ENCODE results near the gene NHSL2. TPM values are rescaled to one million over a fixed set of nuclear protein-coding genes. Genes with fewer than 3 reads are reported as not detected.

The NHSL2 gene
- total RNA-seq, 1 experiment from 2014 or later, result 0.36 TPM

GRCh38 chrX:71996826-71997225, 86.2 kb downstream of the NHSL2 start:
- Histone ChIP-seq H3K27ac (ENCODE audit: low read length) (no peak overlapping the region), H3K36me3 (ENCODE audit: control insufficient read depth, insufficient read depth, low read length) (no peaks in the 10 kb centered on the region), H3K4me1 (ENCODE audit: control insufficient read depth, insufficient read depth, low read length) (no peaks in the 10 kb centered on the region), H3K9me3 (ENCODE audit: control insufficient read depth, insufficient read depth, low read depth, low read length) (no peaks in the 10 kb centered on the region), H3K27me3 (ENCODE audit: control insufficient read depth, insufficient read depth, low read length) (no peaks in the 10 kb centered on the region), H3K4me3 (ENCODE audit: low read depth in 2 of 2, low read length in 2 of 2) (no peak overlapping the region)
- TF ChIP-seq REST (IDR thresholded peaks at IDR 0.05; ENCODE audit: insufficient read depth in 1 of 2, low read depth in 2 of 2, low read length in 1 of 2) (no peak), TCF7L2 (IDR thresholded peaks at IDR 0.05; ENCODE audit: low read depth, low read length) (no peak), POLR2AphosphoS5 (IDR thresholded peaks at IDR 0.05; ENCODE audit: low read depth, low read length) (no peak), SIN3A (IDR thresholded peaks at IDR 0.05; ENCODE audit: borderline replicate concordance, insufficient read depth, low read depth, low read length) (no peak)
- TF ChIP-seq, protein P1, sequence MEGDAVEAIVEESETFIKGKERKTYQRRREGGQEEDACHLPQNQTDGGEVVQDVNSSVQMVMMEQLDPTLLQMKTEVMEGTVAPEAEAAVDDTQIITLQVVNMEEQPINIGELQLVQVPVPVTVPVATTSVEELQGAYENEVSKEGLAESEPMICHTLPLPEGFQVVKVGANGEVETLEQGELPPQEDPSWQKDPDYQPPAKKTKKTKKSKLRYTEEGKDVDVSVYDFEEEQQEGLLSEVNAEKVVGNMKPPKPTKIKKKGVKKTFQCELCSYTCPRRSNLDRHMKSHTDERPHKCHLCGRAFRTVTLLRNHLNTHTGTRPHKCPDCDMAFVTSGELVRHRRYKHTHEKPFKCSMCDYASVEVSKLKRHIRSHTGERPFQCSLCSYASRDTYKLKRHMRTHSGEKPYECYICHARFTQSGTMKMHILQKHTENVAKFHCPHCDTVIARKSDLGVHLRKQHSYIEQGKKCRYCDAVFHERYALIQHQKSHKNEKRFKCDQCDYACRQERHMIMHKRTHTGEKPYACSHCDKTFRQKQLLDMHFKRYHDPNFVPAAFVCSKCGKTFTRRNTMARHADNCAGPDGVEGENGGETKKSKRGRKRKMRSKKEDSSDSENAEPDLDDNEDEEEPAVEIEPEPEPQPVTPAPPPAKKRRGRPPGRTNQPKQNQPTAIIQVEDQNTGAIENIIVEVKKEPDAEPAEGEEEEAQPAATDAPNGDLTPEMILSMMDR (IDR thresholded peaks at IDR 0.05), result no peak
- ChIA-PET CTCF (no interaction called here), POLR2A (no interaction called here)
- in situ Hi-C loops (cut with HindIII; ENCODE audit: low pct_unique_long_range_greater_than_20kb, low sequenced_read_pairs) (no loop called here), intact Hi-C loops (cut with micrococcal nuclease; ENCODE audit: unreplicated experiment) (no loop called here)
- BruUV-seq (replicated peaks), result no TSS peak
- no peak for ATAC-seq
- DNase-seq (ENCODE audit: low read depth, low spot score), result no peak

DNA sequence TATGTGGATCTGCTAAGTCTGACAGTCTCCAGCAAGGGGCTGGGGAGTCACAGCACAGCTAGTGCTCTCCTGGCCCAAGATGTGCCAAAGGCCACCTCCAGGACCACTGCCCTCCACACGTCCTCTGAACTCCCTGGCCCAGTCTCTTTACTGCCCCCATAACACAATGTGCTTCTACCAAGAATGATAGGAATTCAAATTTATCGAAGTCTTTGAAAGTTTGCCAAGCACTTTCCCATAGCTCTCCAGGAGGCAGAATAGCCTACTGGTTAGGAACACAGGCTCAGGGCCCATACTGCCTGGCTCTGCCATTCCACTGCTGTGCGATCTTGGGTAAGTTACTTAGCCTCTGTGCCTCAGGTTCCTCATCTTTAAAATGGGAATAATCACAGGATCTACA, 86.7 kb downstream of the NHSL2 start:
- intact Hi-C loops (cut with micrococcal nuclease; ENCODE audit: unreplicated experiment), result no loop called here
- Histone ChIP-seq H3K4me3 (ENCODE audit: low read depth in 2 of 2, low read length in 2 of 2) (no peak overlapping the region), H3K9me3 (ENCODE audit: control insufficient read depth, insufficient read depth, low read depth, low read length) (no peaks in the 10 kb centered on the region), H3K4me1 (ENCODE audit: control insufficient read depth, insufficient read depth, low read length) (no peaks in the 10 kb centered on the region), H3K36me3 (ENCODE audit: control insufficient read depth, insufficient read depth, low read length) (no peaks in the 10 kb centered on the region), H3K27ac (ENCODE audit: low read length) (no peak overlapping the region), H3K27me3 (ENCODE audit: control insufficient read depth, insufficient read depth, low read length) (no peaks in the 10 kb centered on the region)
- DNase-seq (ENCODE audit: low read depth, low spot score) (no peak), ATAC-seq (no peak)
- TF ChIP-seq TCF7L2 (IDR thresholded peaks at IDR 0.05; ENCODE audit: low read depth, low read length), result no peak
- no peak for TF ChIP-seq SIN3A (IDR thresholded peaks at IDR 0.05; ENCODE audit: borderline replicate concordance, insufficient read depth, low read depth, low read length)
- no peak for TF ChIP-seq REST (IDR thresholded peaks at IDR 0.05; ENCODE audit: insufficient read depth in 1 of 2, low read depth in 2 of 2, low read length in 1 of 2)
- in situ Hi-C loops (cut with HindIII; ENCODE audit: low pct_unique_long_range_greater_than_20kb, low sequenced_read_pairs), result no loop called here
- no TSS peak for BruUV-seq (replicated peaks)
- POLR2A ChIA-PET, result no interaction called here
- CTCF ChIA-PET, result no interaction called here

Measured in Panc1 (cell line).